Measurements from ENCODE around the gene NR4A3. TPM values are rescaled to one million over a fixed set of nuclear protein-coding genes. Genes with fewer than 3 reads are reported as not detected.

NR4A3 gene
- polyA plus RNA-seq, 1 donor (not counting 4 experiments of a cell fraction or from before 2014, with no cell fraction given): 0.16 TPM

DNA sequence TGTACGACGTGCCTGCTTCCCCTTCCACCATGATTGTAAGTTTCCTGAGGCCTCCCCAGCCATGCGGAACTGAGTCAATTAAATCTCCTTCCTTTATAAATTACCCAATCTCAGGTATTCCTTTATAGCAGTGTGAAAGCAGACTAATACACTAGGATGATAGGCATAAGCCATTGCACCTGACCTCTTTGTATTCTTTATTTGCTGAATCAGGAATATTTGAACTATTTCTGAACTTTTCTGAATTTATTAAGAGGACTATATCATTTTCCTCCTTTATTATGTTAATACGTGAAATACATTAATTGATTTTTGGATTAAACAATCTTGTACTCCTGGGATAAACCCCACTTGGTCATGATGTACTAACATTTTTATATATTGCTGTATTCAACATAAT is 28.2 kb upstream of the NR4A3 start:
- no peak for TF ChIP-seq EZH2 (IDR thresholded peaks at IDR 0.05; ENCODE audit: low read length)
- TF ChIP-seq, protein P1, sequence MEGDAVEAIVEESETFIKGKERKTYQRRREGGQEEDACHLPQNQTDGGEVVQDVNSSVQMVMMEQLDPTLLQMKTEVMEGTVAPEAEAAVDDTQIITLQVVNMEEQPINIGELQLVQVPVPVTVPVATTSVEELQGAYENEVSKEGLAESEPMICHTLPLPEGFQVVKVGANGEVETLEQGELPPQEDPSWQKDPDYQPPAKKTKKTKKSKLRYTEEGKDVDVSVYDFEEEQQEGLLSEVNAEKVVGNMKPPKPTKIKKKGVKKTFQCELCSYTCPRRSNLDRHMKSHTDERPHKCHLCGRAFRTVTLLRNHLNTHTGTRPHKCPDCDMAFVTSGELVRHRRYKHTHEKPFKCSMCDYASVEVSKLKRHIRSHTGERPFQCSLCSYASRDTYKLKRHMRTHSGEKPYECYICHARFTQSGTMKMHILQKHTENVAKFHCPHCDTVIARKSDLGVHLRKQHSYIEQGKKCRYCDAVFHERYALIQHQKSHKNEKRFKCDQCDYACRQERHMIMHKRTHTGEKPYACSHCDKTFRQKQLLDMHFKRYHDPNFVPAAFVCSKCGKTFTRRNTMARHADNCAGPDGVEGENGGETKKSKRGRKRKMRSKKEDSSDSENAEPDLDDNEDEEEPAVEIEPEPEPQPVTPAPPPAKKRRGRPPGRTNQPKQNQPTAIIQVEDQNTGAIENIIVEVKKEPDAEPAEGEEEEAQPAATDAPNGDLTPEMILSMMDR (optimal IDR thresholded peaks at IDR 0.05 in 1 of 3, IDR thresholded peaks at IDR 0.05 in 1 of 3, conservative IDR thresholded peaks at IDR 0.05 in 1 of 3; ENCODE audit: extremely low read depth in 1 of 3, insufficient read depth in 2 of 3, low read length in 3 of 3): no peak
- H2AFZ ChIP-seq (ENCODE audit: control insufficient read depth, low read length): no peak overlapping the region
- H3K4me1 ChIP-seq (ENCODE audit: control insufficient read depth, extremely low read depth, insufficient read depth, low read length): no peaks in the 10 kb centered on the region
- H3K4me3 ChIP-seq (ENCODE audit: control insufficient read depth in 2 of 3, extremely low read depth in 1 of 3, insufficient read depth in 2 of 3, low read depth in 1 of 3, low read length in 3 of 3): no peak overlapping the region
- H3K36me3 ChIP-seq (ENCODE audit: control insufficient read depth in 2 of 2, extremely low read depth in 1 of 2, insufficient read depth in 2 of 2, low read length in 2 of 2): no peaks in the 10 kb centered on the region
- DNase-seq (ENCODE audit: low read depth, low spot score) (no peak), FAIRE-seq (no peak)
- no peak overlapping the region for H3K4me2 ChIP-seq (ENCODE audit: control insufficient read depth, extremely low read depth, insufficient read depth, low read depth, low read length)
- H3K9ac ChIP-seq (ENCODE audit: control insufficient read depth, extremely low read depth, insufficient read depth, low read length): no peak overlapping the region
- no peak overlapping the region for H3K27ac ChIP-seq (ENCODE audit: control insufficient read depth, insufficient read depth, low read length)
- no peaks in the 10 kb centered on the region for H3K27me3 ChIP-seq (ENCODE audit: control insufficient read depth, extremely low read depth, insufficient read depth, low read length)
- H3K9me1 ChIP-seq (ENCODE audit: control insufficient read depth, extremely low read depth, insufficient read depth, low read length): no peaks in the 10 kb centered on the region
- no peaks in the 10 kb centered on the region for H3K79me2 ChIP-seq (ENCODE audit: control insufficient read depth, insufficient read depth, low read length)
- dilution Hi-C loops (cut with MboI; ENCODE audit: extremely low pct_ligation_motif_present, low sequenced_read_pairs): no loop called here
- no peaks in the 10 kb centered on the region for H3K9me3 ChIP-seq (ENCODE audit: control insufficient read depth, low read depth, low read length)
- H4K20me1 ChIP-seq (ENCODE audit: control insufficient read depth, extremely low read depth, insufficient read depth, low read length): no peaks in the 10 kb centered on the region

DNA sequence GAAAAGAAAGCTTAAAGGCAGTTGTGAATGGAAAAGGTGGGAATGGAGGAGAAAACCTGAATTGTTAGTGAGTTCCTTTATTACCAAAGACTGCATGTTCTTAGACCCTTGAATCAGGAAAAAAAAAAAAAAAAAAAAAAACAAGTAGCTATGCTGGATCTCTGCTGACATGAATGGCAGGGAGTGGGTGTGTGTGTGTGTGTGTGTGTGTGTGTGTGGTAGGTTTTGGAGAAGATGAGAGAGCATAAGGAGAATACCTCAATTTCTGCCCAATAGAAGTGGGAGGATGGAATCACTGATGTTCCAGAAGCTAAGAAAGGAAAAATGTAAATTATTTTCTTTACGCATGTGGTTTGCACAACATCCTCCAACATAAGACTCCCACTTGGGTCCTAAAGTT is 25.5 kb upstream of the NR4A3 start:
- H3K36me3 ChIP-seq (ENCODE audit: control insufficient read depth in 2 of 2, extremely low read depth in 1 of 2, insufficient read depth in 2 of 2, low read length in 2 of 2): no peaks in the 10 kb centered on the region
- FAIRE-seq (no peak), DNase-seq (ENCODE audit: low read depth, low spot score) (no peak)
- H3K27me3 ChIP-seq (ENCODE audit: control insufficient read depth, extremely low read depth, insufficient read depth, low read length): no peaks in the 10 kb centered on the region
- H3K4me1 ChIP-seq (ENCODE audit: control insufficient read depth, extremely low read depth, insufficient read depth, low read length): no peaks in the 10 kb centered on the region
- no peak overlapping the region for H3K9ac ChIP-seq (ENCODE audit: control insufficient read depth, extremely low read depth, insufficient read depth, low read length)
- no peaks in the 10 kb centered on the region for H3K9me3 ChIP-seq (ENCODE audit: control insufficient read depth, low read depth, low read length)
- H4K20me1 ChIP-seq (ENCODE audit: control insufficient read depth, extremely low read depth, insufficient read depth, low read length): no peaks in the 10 kb centered on the region
- H3K27ac ChIP-seq (ENCODE audit: control insufficient read depth, insufficient read depth, low read length): no peak overlapping the region
- H3K79me2 ChIP-seq (ENCODE audit: control insufficient read depth, insufficient read depth, low read length): no peaks in the 10 kb centered on the region
- dilution Hi-C loops (cut with MboI; ENCODE audit: extremely low pct_ligation_motif_present, low sequenced_read_pairs): no loop called here
- H3K4me2 ChIP-seq (ENCODE audit: control insufficient read depth, extremely low read depth, insufficient read depth, low read depth, low read length): no peak overlapping the region
- no peak overlapping the region for H3K4me3 ChIP-seq (ENCODE audit: control insufficient read depth in 2 of 3, extremely low read depth in 1 of 3, insufficient read depth in 2 of 3, low read depth in 1 of 3, low read length in 3 of 3)
- no peaks in the 10 kb centered on the region for H3K9me1 ChIP-seq (ENCODE audit: control insufficient read depth, extremely low read depth, insufficient read depth, low read length)
- H2AFZ ChIP-seq (ENCODE audit: control insufficient read depth, low read length): no peak overlapping the region
- no peak for TF ChIP-seq EZH2 (IDR thresholded peaks at IDR 0.05; ENCODE audit: low read length)
- TF ChIP-seq, protein P1 (optimal IDR thresholded peaks at IDR 0.05 in 1 of 3, IDR thresholded peaks at IDR 0.05 in 1 of 3, conservative IDR thresholded peaks at IDR 0.05 in 1 of 3; ENCODE audit: extremely low read depth in 1 of 3, insufficient read depth in 2 of 3, low read length in 3 of 3): no peak

All from keratinocyte (primary cell).